T follicular helper cell (primary cell): ENCODE results near the gene NFS1.
A peak's percentile ranks its signal among the peaks of the same experiment; 100 is the strongest.

Experiments
- DNase-seq: peaks from one replicate; pipeline ENCODE4 v3.0.0-alpha.2; 2020; ENCODE audit warnings: low read depth

NFS1 gene

DNA sequence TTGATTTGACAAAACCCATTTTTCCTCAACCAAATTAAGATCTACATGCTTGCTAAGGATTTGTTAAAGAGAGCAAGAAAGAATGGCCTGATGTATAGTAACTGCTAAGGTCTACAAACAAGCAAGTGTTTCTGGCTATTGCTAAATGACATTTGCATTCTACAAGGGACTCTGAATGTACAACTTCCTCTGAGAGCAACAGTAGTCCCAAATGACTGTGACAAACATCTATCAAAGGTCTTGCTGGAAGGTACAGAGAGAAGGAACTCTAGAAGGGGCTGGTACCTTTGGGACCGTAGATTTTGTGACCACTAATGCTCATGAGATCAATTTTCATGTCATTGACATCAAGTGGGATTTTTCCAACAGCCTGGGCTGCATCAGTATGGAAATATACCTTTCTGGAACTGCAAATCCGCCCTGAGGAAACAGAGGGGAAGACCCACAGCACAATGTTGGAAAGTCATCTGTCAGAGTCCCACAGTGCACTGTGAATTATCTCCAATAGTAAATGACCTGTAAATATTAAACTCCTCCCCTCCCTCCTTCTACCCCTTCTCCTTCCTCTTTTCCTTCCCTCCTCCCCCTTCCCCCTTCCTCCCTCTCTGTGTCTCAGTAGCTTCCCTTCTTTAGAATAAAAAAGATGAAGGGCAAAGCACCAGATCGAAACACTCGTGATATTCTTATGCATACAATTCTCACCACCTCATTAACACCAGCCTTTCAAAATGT is 18.5 kb downstream of the NFS1 start:
- DNase-seq: no peak

- no peak for DNase-seq
Measured at GRCh38 chr20:35674921-35675320, 24.2 kb downstream of the NFS1 start.

DNA sequence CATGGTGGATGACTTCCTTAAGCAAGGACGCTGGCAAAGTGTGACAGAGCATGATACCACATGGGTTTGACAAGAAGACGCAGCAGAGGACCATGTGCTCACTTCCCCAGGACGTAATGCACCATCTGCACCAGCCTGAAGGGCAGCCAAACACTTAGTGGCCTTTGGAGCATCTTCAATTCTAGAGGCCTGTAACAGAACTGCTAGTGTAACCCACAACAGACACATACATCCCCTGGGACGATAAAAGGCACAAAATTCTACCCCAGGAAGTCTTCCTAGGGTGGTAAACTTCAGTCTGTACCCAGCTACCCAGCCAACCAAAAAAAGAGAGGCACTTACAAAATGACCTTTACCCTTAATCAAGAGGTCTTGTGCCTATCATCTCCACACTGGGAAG is 25.3 kb downstream of the NFS1 start:
- DNase-seq: no peak

- DNase-seq: no peak
Measured at GRCh38 chr20:35669681-35670080, 29.5 kb downstream of the NFS1 start.

DNA sequence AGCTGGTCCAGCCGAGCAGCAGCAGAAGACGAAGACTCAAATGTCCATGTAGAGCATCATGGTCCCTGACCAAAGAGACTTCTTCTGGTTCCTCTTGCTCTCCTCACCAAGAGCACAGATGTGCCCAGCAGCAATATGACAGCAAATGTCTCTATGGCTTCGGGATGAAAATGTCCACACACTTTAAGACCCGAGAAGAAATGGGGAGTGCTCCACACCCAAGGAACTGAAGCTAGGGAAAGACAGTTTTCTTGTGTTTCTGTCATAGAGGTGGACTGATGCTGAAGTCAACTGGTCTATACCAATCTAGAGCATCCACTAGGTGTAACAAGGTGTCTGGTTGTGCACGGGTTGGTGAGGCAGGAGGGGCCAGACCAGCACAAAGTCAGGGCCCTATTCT is 29.9 kb downstream of the NFS1 start:
- no peak for DNase-seq

DNA sequence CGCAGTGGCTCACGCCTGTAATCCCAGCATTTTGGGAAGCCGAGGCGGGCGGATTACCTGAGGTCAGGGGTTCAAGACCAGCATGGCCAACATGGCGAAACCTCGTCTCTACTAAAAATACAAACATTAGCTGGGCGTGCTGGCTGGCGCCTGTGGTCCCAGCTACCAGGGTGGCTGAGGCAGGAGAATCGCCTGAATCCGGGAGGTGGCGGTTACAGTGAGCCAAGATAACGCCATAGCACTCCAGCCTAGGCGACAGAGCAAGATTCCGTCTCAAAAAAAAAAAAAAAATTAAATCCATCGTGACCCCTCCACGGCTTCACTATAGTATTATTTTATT is 33.2 kb downstream of the NFS1 start:
- DNase-seq: no peak

DNA sequence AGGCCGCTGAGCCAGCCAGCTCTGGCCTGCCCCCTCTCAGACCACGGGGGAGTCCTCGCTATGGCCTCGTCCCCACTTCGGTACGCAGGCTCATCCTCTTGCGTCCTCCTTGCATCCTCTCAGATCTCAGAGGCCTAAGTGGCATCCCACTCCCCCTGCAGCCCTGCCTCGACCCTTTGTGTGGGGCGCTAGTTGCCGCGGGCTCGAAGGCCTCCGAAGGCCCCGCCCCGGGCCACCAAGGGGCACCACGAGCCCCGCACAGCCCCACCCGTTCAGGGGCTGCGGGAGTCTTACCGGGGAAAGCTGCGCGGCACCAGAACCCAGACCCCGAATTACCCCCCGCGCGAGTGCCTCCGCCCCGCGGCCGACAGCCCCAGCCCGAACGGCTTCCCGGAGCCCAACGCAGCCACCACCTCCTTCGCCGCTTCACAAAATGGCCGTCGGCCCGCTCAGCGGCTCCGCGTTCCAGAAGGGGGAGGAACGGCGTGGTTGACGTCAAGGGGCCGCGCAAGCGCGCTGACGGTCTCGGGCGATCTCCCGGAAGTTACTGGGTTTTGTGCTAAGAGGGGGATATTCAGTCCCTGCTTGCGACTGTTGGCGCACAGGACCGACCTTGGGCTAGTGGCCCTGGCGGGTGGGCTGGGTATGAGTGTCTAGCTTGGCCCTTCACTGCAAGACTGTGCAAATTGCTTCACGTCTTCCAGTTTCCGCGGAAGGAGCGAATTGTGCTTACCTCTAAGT is 34.5 kb downstream of the NFS1 start, which contains the start of the genes CPNE1 and RBM12:
CPNE1 (minus strand) TSS at position 435 of the 741 bp plus-strand sequence. CDS start 31,977 bp downstream, outside the sequence.
RBM12 (minus strand) TSS at position 435 of the 741 bp plus-strand sequence. CDS start 9,578 bp downstream, outside the sequence.
- peak; percentile 89 for DNase-seq

DNA sequence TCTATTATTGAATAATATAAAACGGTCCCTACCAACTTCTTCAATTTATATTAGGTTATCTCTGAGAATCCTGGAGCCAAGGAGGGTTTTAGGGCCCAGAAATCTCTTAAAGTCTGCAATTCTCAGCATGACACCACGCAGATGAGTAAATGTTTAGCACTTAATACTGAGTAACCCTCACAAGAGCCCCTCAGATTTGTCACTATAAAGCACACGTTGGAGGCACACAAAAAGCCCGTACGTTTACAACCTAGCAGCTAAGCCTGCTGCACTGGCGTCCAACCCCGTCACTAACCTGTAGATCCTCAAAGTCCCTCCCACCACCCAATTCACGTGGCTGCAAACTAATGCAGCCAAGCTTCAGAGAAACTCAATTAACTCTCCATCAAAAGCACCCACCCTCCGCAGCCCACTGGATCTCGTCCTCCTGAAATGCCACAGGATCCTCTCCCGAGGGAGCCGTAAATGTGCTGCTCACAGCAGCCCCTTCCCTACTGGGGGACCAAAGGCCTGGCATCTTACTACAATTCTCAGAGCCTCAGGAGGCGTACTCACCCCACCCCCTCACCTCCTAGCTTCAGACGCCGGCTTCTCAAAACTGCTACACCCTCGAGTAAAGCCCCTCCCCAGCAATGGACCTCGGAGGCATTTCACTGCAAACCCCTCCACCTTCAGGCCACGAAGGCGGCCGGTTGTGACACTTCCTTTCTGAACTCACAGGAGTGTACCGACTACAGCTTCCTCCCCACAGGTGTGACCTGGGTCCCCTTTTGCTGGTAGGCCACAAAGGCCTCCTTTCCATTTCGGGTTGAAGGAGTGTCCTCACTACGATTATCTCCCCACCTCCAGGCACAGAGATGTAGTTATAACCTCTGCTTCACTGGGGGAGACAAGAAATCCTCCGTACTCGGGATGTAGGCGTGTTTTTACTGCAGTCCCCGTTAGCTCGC is 35.4 kb downstream of the NFS1 start:
- DNase-seq: peak; percentile 56

- no peak for DNase-seq
Measured at GRCh38 chr20:35662551-35662950, 36.6 kb downstream of the NFS1 start.

- DNase-seq: no peak
Measured at GRCh38 chr20:35661908-35662307, 37.2 kb downstream of the NFS1 start.

GRCh38 chr20:35661053-35661452 is 38.1 kb downstream of the NFS1 start:
- no peak for DNase-seq

DNA sequence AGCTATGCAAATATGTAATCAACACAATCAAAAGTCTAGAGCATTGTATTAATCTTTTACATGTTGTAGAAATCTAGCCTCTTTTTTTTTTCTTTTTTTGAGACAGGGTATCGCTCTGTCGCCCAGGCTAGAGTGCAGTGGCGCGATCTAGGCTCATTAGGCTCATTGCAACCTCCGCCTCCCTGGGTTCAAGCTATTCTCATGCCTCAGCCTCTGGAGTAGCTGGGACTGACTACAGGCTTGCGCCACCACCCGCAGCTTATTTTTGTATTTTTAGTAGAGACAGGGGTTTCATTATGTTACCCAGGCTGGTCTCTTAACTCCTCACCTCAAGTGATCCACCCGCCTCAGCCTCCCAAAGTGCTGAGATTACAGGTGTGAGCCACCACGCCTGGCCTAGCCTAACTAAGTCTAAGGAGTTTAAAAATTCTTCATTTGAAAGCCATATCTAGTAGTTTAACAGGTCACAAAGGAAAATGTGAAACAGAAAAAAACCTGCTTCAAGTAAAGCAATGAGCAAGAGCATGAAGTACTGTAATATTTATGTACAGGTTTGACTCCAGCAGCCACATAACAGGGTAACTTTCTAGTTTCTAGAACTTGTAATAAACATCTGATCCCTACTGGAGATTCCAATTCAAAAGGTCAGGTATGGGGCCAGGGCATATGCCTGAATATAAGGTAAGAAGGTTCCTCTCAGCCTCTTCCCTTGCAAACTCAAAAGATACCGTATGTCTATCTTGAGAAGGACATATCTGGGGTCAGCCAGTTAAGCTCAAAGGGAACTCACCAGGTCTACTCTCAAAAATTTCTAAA is 38.8 kb downstream of the NFS1 start:
- DNase-seq: no peak

DNA sequence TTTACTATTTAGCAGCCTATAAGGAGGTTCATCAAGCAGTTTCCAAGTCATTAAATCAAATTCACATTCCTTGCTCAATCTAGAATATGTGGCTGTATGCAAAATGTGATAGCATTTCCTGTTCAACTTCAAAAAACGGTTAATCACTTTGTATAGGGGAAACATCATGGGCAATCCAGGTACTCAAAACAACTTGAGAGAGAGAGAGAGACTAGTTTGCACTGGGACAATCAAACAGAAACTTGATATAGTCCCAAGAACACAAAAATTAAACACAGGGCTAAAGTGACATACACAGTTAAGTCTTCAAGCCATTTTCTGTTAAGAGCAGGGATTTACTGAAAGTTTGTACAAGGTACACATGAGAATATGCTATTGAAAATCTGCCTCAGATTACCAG is 41.9 kb downstream of the NFS1 start:
- DNase-seq: no peak

DNA sequence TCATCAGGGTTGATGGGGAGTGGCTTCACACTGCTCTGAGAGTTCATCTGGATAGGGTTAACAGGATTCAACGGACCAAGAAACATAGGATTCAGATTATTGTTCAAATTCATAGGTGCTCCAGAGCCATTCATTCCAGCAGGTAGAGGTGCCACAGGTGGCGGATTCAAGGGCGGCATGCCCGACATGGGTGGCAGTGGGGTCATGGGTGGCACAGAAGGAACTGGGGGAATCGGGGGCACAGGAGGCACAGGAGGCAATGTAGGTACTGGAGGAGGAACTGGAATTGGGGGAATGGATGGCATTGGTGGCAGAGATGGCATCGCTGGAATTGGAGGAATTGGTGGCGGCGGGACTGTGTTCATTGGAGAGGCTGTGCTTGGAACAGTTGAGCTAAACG is 44.7 kb downstream of the NFS1 start:
- DNase-seq: no peak

GRCh38 chr20:35653893-35654292 is 45.3 kb downstream of the NFS1 start:
- DNase-seq: no peak

DNA sequence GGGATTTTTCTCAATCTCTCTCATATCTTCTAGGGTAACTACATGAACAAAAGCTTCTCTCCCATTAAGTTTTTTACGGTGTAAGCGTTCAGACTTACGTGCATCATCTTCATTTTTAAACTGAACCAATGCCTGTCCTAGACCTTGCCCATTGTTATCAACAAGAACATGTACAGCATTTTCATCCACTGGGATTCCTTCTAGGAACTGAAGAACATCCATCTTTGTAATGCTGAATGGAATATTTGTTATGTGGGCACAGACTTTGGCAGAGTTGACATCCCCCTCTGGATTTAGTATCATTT is 45.8 kb downstream of the NFS1 start:
- no peak for DNase-seq

- DNase-seq: no peak
Measured at GRCh38 chr20:35652641-35653429, 46.3 kb downstream of the NFS1 start.

DNA sequence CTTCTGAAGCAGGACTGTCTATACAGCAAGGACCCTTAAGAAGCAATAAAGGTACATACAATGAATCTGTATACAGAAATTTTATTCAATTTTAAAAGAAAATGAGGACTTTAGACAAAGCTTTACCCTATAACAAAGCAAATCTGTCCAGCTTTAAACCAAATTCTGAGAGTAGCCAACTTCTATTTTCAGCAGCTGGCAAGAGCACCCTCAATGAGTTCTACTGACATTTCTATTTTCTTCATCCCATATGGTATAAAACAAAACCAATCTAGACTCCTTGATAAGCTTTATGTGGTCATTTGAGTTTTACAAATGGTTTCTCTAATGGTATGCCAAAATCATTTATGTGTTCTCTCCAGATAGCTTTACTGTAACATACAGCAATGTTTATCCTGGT is 47.2 kb downstream of the NFS1 start:
- DNase-seq: no peak

DNA sequence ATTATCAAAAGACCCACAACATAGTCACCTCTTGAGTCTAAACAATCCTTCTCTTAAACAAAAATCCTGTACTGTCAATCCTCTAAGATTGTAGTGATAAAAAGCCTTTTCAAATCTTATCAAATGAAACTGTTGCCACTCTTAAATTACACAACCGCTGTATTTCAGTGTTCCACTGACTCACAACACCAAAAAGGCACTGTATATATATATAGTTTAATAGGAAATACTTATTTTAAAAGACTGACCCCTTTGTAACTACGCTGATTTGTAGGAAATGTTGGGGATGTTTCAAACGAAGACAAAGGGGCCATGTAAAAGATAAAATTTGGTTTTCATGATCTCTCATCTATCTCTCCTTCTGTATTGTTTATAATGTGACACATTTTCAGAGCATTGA is 48.5 kb downstream of the NFS1 start:
- DNase-seq: no peak

GRCh38 chr20:35648836-35649235 is 50.3 kb downstream of the NFS1 start:
- DNase-seq: no peak

- no peak for DNase-seq
Measured at GRCh38 chr20:35644806-35645205, 54.3 kb downstream of the NFS1 start.
